ENCODE measurements around the gene TTC21B. TPM values are rescaled to one million over a fixed set of nuclear protein-coding genes. Genes with fewer than 3 reads are reported as not detected.

The TTC21B gene
- total and polyA plus RNA-seq, 9 of the 15 experiments (the other 6 are each of a cell fraction or from before 2014, with no cell fraction given) = 5.2 to 34.9 (median 18.5) TPM

DNA sequence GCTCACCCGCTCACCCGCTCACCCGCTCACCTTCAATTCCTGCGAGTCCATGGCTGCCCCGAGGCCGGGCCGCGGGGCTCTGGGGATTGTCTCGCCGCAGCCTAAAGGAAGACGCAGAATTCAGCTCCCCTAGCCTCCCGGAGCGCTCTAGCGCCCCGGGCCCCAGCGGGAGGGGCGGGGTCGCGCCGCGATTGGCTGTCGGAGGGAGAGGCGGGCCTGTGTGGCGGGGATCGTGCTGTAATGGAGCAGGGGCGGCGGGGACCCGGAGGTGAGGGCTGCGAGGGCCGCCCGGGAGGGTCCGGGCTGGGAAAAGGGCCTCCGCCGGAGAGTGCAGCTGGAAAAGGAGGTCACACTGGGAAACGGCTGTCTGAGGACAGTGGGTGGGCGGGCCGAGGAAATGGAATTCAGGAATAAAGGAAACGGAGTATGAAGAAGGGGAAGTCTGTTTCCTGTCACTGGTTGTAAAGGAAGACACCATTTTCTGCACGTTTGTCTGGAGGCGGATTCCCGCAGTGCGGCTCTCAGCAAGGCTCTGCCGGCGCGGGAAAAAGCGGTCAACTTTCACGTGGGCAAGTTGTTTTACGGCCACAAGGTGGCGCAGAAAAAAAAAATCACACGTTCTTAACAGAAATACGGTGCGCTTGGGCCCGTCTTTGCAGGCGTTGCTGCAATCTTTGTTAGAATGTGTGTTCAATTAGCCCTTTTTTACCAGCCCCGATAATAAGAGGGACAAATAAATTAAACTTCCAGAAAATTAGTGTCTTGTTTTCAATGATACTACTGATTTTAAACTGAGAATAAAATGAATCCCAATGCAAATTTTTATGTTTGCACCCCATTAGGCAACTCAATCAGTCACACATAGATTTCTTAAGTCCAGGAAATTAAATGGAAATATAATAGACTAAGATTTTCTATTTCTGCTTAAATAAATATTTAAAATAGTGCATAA, at the start of gene TTC21B (continued):
- peak; percentile 86 for TF ChIP-seq ZNF384 (IDR thresholded peaks at IDR 0.05; ENCODE audit: low read depth, low read length)
- TF ChIP-seq ZKSCAN1 (IDR thresholded peaks at IDR 0.05; ENCODE audit: low read depth, low read length) = 0 out of 2 replicates have a peak, but pooled peaks have one; percentile 4
- peak; percentile 98 for TF ChIP-seq ZFX (CRISPR knock-in tag; IDR thresholded peaks at IDR 0.05)
- peak; percentile 71 for TF ChIP-seq NEUROD1 (IDR thresholded peaks at IDR 0.05; ENCODE audit: borderline replicate concordance, low read depth, low read length, partially characterized antibody)
- peak; percentile 52; the same call in 1 of the 2 replicates for TF ChIP-seq SMC3 (conservative IDR thresholded peaks at IDR 0.05; ENCODE audit: insufficient read depth, low read depth, low read length)
- peak; percentile 55; the same call in 1 of the 2 replicates for TF ChIP-seq DPF2 (IDR thresholded peaks at IDR 0.05)
- TF ChIP-seq NFRKB (IDR thresholded peaks at IDR 0.05; ENCODE audit: low read depth) = peak; percentile 95
- TF ChIP-seq, protein P1, sequence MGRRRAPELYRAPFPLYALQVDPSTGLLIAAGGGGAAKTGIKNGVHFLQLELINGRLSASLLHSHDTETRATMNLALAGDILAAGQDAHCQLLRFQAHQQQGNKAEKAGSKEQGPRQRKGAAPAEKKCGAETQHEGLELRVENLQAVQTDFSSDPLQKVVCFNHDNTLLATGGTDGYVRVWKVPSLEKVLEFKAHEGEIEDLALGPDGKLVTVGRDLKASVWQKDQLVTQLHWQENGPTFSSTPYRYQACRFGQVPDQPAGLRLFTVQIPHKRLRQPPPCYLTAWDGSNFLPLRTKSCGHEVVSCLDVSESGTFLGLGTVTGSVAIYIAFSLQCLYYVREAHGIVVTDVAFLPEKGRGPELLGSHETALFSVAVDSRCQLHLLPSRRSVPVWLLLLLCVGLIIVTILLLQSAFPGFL (CRISPR knock-in tag; IDR thresholded peaks at IDR 0.05) = 0 out of 2 replicates have a peak, but pooled peaks have one; percentile 40
- TF ChIP-seq, protein P2, sequence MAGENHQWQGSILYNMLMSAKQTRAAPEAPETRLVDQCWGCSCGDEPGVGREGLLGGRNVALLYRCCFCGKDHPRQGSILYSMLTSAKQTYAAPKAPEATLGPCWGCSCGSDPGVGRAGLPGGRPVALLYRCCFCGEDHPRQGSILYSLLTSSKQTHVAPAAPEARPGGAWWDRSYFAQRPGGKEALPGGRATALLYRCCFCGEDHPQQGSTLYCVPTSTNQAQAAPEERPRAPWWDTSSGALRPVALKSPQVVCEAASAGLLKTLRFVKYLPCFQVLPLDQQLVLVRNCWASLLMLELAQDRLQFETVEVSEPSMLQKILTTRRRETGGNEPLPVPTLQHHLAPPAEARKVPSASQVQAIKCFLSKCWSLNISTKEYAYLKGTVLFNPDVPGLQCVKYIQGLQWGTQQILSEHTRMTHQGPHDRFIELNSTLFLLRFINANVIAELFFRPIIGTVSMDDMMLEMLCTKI (IDR thresholded peaks at IDR 0.05; ENCODE audit: partially characterized antibody) = no peak
- peak; percentile 88; the same call in 1 of the 2 replicates for TF ChIP-seq NFATC3 (IDR thresholded peaks at IDR 0.05)
- TF ChIP-seq TCF3 (CRISPR knock-in tag; IDR thresholded peaks at IDR 0.05) = peak; percentile 31; the same call in 1 of the 2 replicates
- TF ChIP-seq, protein P3, sequence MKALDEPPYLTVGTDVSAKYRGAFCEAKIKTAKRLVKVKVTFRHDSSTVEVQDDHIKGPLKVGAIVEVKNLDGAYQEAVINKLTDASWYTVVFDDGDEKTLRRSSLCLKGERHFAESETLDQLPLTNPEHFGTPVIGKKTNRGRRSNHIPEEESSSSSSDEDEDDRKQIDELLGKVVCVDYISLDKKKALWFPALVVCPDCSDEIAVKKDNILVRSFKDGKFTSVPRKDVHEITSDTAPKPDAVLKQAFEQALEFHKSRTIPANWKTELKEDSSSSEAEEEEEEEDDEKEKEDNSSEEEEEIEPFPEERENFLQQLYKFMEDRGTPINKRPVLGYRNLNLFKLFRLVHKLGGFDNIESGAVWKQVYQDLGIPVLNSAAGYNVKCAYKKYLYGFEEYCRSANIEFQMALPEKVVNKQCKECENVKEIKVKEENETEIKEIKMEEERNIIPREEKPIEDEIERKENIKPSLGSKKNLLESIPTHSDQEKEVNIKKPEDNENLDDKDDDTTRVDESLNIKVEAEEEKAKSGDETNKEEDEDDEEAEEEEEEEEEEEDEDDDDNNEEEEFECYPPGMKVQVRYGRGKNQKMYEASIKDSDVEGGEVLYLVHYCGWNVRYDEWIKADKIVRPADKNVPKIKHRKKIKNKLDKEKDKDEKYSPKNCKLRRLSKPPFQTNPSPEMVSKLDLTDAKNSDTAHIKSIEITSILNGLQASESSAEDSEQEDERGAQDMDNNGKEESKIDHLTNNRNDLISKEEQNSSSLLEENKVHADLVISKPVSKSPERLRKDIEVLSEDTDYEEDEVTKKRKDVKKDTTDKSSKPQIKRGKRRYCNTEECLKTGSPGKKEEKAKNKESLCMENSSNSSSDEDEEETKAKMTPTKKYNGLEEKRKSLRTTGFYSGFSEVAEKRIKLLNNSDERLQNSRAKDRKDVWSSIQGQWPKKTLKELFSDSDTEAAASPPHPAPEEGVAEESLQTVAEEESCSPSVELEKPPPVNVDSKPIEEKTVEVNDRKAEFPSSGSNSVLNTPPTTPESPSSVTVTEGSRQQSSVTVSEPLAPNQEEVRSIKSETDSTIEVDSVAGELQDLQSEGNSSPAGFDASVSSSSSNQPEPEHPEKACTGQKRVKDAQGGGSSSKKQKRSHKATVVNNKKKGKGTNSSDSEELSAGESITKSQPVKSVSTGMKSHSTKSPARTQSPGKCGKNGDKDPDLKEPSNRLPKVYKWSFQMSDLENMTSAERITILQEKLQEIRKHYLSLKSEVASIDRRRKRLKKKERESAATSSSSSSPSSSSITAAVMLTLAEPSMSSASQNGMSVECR (CRISPR knock-in tag; IDR thresholded peaks at IDR 0.05) = peak; percentile 80
- TF ChIP-seq HDAC8 (tag; IDR thresholded peaks at IDR 0.05) = no peak
- TF ChIP-seq CHD1 (IDR thresholded peaks at IDR 0.05; ENCODE audit: low read length) = no peak
- TF ChIP-seq, protein P4, sequence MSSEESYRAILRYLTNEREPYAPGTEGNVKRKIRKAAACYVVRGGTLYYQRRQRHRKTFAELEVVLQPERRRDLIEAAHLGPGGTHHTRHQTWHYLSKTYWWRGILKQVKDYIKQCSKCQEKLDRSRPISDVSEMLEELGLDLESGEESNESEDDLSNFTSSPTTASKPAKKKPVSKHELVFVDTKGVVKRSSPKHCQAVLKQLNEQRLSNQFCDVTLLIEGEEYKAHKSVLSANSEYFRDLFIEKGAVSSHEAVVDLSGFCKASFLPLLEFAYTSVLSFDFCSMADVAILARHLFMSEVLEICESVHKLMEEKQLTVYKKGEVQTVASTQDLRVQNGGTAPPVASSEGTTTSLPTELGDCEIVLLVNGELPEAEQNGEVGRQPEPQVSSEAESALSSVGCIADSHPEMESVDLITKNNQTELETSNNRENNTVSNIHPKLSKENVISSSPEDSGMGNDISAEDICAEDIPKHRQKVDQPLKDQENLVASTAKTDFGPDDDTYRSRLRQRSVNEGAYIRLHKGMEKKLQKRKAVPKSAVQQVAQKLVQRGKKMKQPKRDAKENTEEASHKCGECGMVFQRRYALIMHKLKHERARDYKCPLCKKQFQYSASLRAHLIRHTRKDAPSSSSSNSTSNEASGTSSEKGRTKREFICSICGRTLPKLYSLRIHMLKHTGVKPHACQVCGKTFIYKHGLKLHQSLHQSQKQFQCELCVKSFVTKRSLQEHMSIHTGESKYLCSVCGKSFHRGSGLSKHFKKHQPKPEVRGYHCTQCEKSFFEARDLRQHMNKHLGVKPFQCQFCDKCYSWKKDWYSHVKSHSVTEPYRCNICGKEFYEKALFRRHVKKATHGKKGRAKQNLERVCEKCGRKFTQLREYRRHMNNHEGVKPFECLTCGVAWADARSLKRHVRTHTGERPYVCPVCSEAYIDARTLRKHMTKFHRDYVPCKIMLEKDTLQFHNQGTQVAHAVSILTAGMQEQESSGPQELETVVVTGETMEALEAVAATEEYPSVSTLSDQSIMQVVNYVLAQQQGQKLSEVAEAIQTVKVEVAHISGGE (CRISPR knock-in tag; IDR thresholded peaks at IDR 0.05) = peak in 1 of 3 experiments; percentile 47; a peak in 1 of 6 replicates
- peak; percentile 86 for TF ChIP-seq SUPT5H (IDR thresholded peaks at IDR 0.05)

Data from K562 (cell line).